ENCODE measurements around the gene ATXN7L1. TPM values are rescaled to one million over a fixed set of nuclear protein-coding genes. Genes with fewer than 3 reads are reported as not detected.

The ATXN7L1 gene
- total and polyA plus RNA-seq, 2 of the 13 experiments (the other 11 are each of a cell fraction or from before 2014, with no cell fraction given) = 4.1 to 7.8 TPM

GRCh38 chr7:105584165-105584564 is 292.2 kb downstream of the ATXN7L1 start:
- in situ Hi-C loops (cut with HindIII; ENCODE audit: extremely low pct_ligation_motif_present, low pct_unique_long_range_greater_than_20kb) (no loop called here), intact Hi-C loops (cut with micrococcal nuclease; ENCODE audit: unreplicated experiment) (no loop called here)
- Histone ChIP-seq H3K4me2 (ENCODE audit: low read depth, low read length) (no peak overlapping the region), H3K9ac (ENCODE audit: insufficient read depth, low read depth, low read length) (no peak overlapping the region), H3K27me3 (ENCODE audit: control insufficient read depth in 1 of 2, insufficient read depth in 2 of 2, low read length in 2 of 2) (no peaks in the 10 kb centered on the region; a peak in 1 of 5 replicates), H4K20me1 (ENCODE audit: insufficient read depth, low read length) (no peaks in the 10 kb centered on the region), H3K79me2 (ENCODE audit: insufficient read depth, low read length) (no peaks in the 10 kb centered on the region), H3K4me1 (ENCODE audit: insufficient read depth, low read length) (peaks cover 12% of the 10 kb centered on the region), H3K27ac (ENCODE audit: extremely low read length, insufficient read depth, low read length) (no peak overlapping the region), H3K4me3 (replicated peaks in 1 of 3; ENCODE audit: insufficient read depth in 1 of 3, low read depth in 2 of 3, low read length in 3 of 3) (no peak overlapping the region), H3K9me3 (ENCODE audit: low read length) (no peaks in the 10 kb centered on the region), H3K36me3 (replicated peaks in 1 of 2; ENCODE audit: control insufficient read depth in 1 of 2, insufficient read depth in 2 of 2, low read length in 2 of 2) (no peaks in the 10 kb centered on the region), H2AFZ (ENCODE audit: low read length) (no peak overlapping the region)
- ChIA-PET CTCF (ENCODE audit: low intra/inter-chr PET ratio, low total read pairs) (no interaction called here), POLR2A (no interaction called here)
- DNase-seq (ENCODE audit: low spot score) = no peak
- TF ChIP-seq SALL2 (CRISPR knock-in tag; IDR thresholded peaks at IDR 0.05) (no peak), ARID4A (CRISPR knock-in tag; IDR thresholded peaks at IDR 0.05; ENCODE audit: borderline replicate concordance) (no peak), ZNF205 (CRISPR knock-in tag; IDR thresholded peaks at IDR 0.05) (no peak)
- WGBS (ENCODE audit: low lambda C conversion rate) = 71% methylated on average over 5 of the region's 5 CpGs
- no peak for ATAC-seq
- no peak for FAIRE-seq
- BruUV-seq (replicated peaks) = no TSS peak

- CTCF ChIA-PET (ENCODE audit: low intra/inter-chr PET ratio, low total read pairs) = no interaction called here
- intact Hi-C loops (cut with micrococcal nuclease; ENCODE audit: unreplicated experiment) = no loop called here
- POLR2A ChIA-PET = no interaction called here
- no peak for TF ChIP-seq MXD4 (CRISPR knock-in tag; IDR thresholded peaks at IDR 0.05)
- no peak for TF ChIP-seq MXD3 (CRISPR knock-in tag; IDR thresholded peaks at IDR 0.05)
- no peak for TF ChIP-seq EP300 (IDR thresholded peaks at IDR 0.05; ENCODE audit: low read depth in 2 of 2, low read length in 2 of 2)
- no peak for TF ChIP-seq EP300 (CRISPR knock-in tag; IDR thresholded peaks at IDR 0.05; ENCODE audit: borderline replicate concordance)
- no peak for TF ChIP-seq CEBPB (IDR thresholded peaks at IDR 0.05; ENCODE audit: borderline replicate concordance, low read depth, low read length)
- TF ChIP-seq ZNF800 (CRISPR knock-in tag; IDR thresholded peaks at IDR 0.05) = no peak
- TF ChIP-seq ARID3A (IDR thresholded peaks at IDR 0.05; ENCODE audit: low read depth, low read length) = no peak
- TF ChIP-seq HNRNPL (IDR thresholded peaks at IDR 0.05; ENCODE audit: low read depth, low read length) = no peak
Measured at GRCh38 chr7:105583061-105583460, 293.3 kb downstream of the ATXN7L1 start.

More at GRCh38 chr7:105583061-105583460, 293.3 kb downstream of the ATXN7L1 start:
- Histone ChIP-seq H3K36me3 (replicated peaks in 1 of 2; ENCODE audit: control insufficient read depth in 1 of 2, insufficient read depth in 2 of 2, low read length in 2 of 2) (no peaks in the 10 kb centered on the region), H3K9ac (ENCODE audit: insufficient read depth, low read depth, low read length) (no peak overlapping the region), H3K4me1 (ENCODE audit: insufficient read depth, low read length) (0 out of 2 replicates have a peak, but pooled peaks cover 9% of the 10 kb centered on the region), H3K9me3 (ENCODE audit: low read length) (no peaks in the 10 kb centered on the region), H3K27ac (ENCODE audit: extremely low read length, insufficient read depth, low read length) (no peak overlapping the region), H4K20me1 (ENCODE audit: insufficient read depth, low read length) (no peaks in the 10 kb centered on the region), H2AFZ (ENCODE audit: low read length) (no peak overlapping the region), H3K79me2 (ENCODE audit: insufficient read depth, low read length) (no peaks in the 10 kb centered on the region), H3K4me2 (ENCODE audit: low read depth, low read length) (no peak overlapping the region), H3K4me3 (replicated peaks in 1 of 3; ENCODE audit: insufficient read depth in 1 of 3, low read depth in 2 of 3, low read length in 3 of 3) (no peak overlapping the region), H3K27me3 (ENCODE audit: control insufficient read depth in 1 of 2, insufficient read depth in 2 of 2, low read length in 2 of 2) (no peaks in the 10 kb centered on the region; a peak in 1 of 5 replicates)
- DNase-seq (ENCODE audit: low spot score) (no peak), FAIRE-seq (no peak), ATAC-seq (no peak)
- in situ Hi-C loops (cut with HindIII; ENCODE audit: extremely low pct_ligation_motif_present, low pct_unique_long_range_greater_than_20kb) = no loop called here
- WGBS (ENCODE audit: low lambda C conversion rate) = 96% methylated on average over 25 of the region's 39 CpGs
- BruUV-seq (replicated peaks) = no TSS peak
